GM19099 (cell line): ENCODE measurements around the gene SORCS2.

ENCODE experiments used
- POLR2A ChIP-seq: IDR thresholded peaks from 3 replicates; pipeline ENCODE4 v1.6.1; 2011; ENCODE audit warnings: low read depth; ENCODE audit not compliant: insufficient read length; ENCODE audit errors: extremely low read depth

Gene SORCS2

DNA sequence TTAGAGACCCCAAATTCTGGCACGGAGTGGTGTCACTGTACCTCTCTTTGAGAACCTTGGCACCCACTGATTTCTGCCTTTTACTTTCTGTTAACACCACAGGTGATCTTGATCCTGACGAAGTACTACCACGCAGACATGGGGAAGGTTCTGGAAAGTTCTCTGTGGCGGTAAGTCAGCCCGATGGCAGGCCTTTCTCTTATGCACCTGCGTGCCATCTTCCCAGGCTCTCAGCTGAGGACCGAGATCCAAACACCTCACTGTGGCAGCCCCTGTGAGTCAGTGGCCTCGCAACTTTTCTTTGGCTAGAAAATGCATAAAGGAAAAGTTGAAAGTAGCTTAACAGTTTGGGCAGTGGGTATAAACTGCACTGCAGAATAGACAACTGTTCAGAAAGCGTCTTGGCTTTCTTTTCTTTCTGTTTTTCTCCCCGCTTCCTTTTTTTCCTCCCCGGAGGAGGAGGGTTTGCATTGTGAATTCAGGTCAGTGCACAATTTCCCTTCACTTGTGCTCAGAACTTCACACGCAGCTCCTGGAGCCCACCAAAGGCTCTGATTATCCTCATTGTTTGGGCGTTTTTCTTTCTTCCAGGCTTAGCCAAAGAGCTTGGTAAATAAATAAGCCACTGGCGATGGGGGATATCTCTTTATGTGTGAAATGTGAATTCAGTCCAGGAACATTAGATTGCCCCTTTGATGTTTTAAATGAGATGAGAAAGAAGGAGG is 204.0 kb downstream of the SORCS2 start:
- no peak for TF ChIP-seq POLR2A

DNA sequence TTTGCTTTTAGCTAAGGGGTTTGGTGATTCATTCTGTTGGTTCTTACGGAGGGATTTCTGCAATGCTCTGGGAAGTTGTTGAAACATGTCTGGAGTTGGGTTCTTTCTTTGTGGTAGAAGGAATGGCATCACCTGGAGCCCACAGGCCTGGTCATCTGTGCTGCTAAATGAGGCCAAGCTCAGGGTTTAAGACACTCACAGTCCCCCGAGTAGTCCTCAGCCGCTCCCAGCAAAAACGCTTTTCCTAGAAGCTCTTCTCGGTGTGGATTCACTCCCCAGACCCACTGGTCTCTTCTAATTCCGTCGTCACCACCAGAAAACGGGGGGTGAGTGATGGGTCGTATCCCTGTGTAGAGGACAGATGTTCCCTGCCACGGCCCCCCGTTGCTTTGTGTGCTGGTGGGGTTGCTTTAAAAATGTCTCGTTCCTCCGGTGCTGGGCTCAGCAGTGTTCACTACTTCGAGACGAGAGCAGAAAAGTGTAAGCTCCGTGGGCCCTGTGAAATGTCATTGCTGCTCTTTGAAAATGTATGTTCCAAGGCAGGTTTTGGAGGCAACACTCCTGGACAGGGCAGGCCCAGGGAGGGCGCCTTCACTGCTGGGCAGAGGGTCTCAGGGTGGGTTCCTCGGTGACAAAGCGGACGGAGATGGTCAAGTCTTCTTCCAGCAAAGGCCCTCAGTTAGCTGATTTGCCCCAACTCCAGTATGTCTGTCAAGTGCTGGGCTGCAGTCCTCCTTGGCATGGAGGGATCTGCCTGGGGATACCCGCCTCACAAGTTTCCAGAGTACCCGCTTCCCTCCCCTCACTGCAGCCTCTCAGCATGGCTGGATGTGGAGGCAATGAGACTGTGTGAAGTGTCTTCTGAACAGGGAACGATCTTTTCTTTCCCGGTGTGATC is 205.1 kb downstream of the SORCS2 start:
- no peak for TF ChIP-seq POLR2A

DNA sequence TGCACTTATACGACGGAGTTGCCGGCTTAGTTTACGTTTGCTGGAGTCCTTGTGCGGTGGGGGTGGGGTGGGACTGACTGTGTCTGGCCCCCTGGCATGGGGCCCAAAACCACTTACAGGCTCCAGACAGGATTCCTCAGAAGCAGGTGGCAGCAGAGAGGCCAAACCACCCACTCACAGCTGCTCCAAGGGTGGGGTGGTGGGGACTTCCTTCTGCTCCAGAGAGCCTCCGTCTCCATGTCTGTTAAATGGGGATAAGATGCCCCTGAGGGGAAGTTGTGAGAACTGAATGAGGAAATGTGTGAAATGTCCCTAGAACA is 205.7 kb downstream of the SORCS2 start:
- no peak for TF ChIP-seq POLR2A

DNA sequence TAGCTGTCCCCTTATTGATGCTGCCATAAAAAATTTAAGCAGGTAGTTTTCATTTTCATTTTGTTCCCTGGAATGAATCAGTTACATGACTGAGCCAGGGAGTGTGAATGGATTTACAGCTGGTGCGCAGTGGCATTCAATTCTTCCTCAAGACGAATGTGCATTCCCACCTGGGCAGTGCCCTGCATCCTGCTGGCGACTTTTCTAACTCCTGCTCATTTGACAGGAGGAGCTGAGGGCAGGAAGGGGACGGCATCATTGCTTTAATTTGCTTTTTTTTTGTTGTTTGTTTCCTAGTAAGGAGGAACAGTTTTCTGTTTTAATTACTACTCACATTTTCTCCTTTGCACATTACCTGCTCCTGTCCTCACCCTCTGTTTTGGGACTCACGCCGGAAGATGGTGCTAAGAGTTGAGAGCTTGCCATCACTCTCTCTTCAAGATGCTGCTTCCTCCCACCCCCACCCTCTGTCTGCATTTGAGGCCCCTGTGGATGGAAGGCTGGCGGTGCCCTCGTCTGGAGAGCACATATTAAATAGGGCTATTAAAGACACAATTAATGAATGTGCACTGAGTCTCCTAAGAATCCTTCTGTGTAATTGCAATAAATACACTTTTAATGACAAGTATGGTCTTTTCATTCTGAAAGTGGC is 206.6 kb downstream of the SORCS2 start:
- TF ChIP-seq POLR2A, result no peak

DNA sequence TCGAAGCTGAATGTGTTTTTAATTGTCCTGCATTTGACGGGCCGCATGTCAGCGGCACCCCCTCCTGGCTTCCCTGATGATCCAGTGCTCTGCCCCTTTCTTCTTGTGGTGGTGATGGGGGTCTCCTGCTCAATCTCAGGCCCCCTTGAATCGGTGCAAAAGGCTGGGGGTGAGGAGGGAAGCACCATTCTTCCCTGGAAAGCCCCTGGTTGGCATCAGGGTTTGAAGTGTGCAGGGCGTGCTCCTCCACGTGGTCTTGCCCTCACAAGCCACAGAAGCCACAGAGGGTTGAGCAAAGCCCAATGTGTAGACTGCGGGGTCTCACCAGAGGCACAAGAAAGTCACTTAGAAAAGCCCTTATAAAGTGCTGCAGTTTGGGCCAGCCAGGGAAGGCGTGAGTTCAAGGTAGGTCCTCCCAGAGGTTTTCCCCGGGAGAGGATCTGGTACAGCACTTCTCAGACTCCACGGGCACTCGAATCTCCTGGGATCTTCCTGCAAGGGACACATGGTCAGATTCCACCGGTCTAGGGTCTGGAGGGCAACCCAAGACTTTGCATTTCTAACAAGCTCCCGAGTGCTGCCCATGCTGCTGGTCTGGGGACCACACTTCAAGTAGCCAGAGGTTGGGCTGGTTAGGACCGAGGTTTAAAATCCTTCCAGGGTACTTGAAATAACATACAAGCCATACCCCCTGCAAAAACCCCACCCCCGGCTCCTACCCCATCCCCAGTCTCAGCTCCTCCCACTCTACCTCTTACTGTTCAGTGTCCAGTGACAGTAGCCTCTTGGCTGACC is 207.3 kb downstream of the SORCS2 start:
- no peak for TF ChIP-seq POLR2A

DNA sequence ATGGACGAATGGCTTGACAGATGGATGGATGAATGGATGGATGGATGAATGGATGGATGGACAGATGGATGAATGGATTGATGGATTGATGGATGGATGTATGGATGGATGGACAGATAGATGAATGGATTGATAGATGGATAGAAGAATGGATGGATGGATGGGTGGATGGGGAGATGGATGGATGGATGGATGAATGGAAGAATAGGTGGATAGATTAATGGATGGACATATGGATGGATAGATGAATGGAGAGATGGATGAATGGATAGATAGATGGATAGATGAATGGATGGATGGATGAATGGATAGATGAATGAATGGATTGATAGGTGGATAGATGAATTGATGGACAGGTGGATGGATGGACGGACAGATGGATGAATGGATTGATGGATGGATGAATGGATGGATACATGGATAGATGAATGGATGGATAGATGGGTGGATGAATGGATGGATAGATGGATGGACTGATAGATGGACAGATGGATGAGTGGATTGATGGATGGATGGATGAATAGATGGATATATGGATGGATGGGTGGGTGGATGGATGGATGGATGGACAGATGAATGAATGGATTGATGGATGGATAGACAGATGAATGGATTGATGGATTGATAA is 208.4 kb downstream of the SORCS2 start:
- TF ChIP-seq POLR2A, result no peak

DNA sequence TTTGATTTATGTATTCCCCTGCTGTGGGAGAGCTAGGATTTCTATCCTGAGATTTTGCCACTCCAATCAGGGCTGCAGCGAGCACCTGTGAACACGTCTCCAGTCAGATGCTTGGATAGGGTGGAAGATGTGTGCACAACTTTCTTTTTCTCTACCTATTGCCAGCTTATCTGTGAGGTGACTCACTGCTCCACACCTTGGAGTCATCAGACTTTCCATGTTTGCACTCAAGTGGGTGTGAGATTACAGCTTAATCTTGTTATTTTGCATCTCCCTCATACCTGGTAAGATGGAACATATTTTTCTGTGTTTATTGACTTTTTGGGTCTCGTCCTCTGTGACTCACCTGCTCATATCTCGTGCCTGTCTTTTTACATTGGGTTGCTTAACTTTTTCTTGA is 210.2 kb downstream of the SORCS2 start:
- TF ChIP-seq POLR2A, result no peak

DNA sequence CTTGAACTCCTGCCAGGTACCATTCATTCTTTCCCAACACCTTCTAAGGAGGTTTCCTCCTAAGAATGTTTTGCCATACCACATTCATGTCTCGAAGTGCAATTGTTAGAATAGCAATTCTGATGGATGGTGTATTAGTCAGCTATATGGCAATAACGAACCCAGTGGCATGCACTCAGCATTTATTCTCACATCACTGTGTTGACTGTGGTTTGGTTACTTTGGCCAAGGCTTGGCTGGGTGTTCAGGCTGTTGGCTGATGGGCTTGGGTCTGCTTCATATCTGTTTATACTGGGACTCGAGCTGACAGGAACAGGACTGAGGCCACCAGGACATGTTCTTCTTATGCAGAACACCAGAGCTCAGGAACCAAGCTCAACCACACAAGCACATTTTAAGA is 210.7 kb downstream of the SORCS2 start:
- no peak for TF ChIP-seq POLR2A

DNA sequence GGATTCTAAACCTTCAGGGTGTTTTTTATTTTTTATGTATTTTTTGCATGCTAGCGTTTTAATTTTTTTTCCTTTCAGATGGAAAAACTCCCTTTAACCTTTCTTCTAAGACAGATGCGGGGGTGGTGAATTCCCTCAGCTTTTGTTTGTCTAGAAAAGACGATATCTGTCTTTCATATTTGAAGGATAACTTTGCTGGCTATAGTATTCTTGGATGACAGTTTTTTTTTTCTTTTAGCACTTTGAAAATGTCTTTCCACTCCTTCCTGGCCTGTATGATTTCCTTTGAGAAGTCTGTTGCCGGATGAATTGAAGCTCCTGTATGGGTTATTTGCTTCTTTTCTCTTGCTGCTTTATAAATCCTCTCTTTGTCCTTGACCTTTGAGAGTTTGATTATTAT is 215.8 kb downstream of the SORCS2 start:
- TF ChIP-seq POLR2A, result no peak

DNA sequence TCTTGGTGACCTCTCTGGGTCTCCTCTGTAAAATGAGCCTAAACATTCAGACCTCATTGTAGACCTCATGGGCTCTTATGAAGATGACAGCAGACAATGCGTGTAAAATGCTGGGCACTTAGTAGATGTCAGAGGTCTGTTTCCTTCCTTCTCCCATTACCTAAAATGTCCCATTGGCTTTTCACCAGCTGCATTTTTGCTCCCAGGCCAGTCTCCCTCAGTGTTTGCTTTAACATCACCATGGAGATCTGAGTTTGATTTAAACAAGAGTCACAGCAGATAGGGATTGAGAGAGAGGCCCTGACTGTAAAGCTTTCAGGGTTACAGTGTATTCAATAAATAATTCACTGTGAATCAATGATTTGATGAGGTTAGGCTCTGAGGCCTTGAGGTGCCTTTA is 218.1 kb downstream of the SORCS2 start:
- TF ChIP-seq POLR2A, result no peak

DNA sequence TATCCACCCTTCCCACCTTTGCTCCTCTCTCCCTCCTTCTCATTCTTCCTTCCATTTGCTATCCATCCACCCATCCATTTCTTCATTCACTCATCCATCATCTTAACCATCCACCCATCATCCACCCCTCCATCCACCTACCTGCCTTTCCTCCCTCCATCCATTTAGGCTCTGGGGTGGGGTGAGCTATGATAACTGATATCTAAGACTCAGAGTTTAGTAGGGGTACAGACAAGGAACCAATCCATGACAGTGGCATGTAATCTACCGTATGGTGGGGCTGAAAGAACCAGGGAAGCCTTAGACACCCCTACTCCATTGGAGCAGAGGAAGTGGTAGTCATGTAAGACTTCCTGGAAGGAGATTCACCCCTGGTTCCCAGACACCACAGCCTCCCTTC is 219.2 kb downstream of the SORCS2 start:
- TF ChIP-seq POLR2A, result no peak

DNA sequence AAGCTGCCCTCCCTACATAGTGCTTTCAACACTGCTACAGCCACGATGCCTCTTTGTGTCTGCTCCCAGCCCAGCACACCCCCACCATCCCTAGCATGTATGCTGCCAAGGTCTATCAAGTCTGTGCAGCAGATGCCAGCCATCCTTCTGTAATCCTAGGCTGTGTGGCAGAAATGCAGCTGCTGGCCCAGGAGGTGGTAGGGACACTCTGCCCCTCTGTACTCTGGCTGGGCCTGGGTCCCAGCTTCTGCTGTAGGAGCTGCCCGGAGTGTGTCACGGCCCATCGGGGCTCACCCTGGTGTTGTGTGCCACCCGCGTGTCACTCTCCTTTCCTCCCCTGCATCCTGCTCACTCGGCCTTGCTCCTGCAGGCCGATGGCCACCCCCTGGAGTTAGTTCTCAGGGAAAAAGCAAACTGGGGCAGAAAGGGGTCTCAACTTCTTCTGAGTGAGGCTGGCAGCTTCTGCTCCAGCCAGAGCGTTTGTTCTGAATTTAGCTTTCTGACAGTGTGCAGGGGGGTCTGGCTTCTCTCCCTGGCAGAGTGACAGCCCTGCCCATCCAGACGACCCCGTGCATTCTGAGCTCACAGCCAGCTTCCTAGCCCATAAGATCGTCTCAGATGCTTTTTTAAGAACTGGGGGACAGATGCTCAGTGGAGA is 219.7 kb downstream of the SORCS2 start:
- TF ChIP-seq POLR2A, result no peak

DNA sequence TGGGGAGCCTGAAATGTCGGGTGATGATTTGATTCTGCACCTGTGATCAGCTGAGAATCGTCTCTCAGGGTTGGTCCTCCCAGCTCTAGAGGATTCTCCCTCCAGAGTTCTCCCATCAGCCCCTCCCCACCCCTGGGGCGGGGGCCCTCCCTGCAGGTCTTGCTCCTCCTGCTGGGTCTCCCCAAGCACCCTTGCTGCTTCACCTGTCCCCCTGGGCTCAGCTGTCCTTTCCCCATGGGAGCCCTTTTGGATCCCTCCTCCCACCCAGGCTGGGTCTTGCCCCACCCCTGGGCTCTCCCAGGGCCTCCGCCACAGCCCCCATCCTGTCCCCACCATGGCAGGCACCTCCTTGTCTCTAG is 220.2 kb downstream of the SORCS2 start:
- no peak for TF ChIP-seq POLR2A

DNA sequence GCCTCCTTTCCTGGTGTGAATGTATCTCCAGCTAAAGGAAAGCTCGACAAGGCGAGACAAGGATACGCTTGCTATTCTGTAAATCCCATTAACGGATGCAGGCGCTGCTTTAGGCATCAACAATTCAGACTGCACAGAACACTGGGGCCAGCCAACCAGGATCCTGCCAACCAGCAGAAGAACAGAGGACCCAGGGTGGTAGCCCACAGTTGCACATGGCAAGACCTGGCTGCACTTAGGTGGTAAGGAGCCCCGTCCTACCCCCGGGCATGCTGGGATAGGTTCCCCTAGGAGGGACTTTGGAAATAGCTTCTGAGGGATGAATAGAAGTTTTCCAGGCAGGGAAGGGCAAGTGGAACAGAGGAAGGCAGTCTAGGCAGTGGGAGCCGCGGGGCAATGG is 221.7 kb downstream of the SORCS2 start:
- TF ChIP-seq POLR2A, result no peak
